Activated B cell treated with CpG ODN at 0.5 μM for 24 hours (primary cell): ENCODE results near the gene ROCK2. TPM values are rescaled to one million over a fixed set of nuclear protein-coding genes. Genes with fewer than 3 reads are reported as not detected.

Experiments
- ATAC-seq: fragments of 200-7000 bp; cut with Tn5 transposase; one replicate; pipeline ENCODE4 v1.10.0; 2021; ENCODE audit warnings: low read depth, mild to moderate bottlenecking, moderate library complexity
- CTCF ChIA-PET: fragments of 350-600 bp; sonication (Branson Sonifier 250); formaldehyde crosslinking; loops from one replicate; lab custom pipeline; 2021; ENCODE audit warnings: antibody characterized with exemption; lab: Charles Lee
- POLR2A ChIA-PET: fragments of 350-600 bp; sonication (Branson Sonifier 250); formaldehyde crosslinking; loops from one replicate; lab custom pipeline; 2021; ENCODE audit warnings: antibody characterized with exemption; lab: Charles Lee
- DNase-seq: peaks from one replicate; pipeline ENCODE4 v3.0.0; 2022
- H3K27ac Mint-ChIP-seq: one replicate; pipeline ENCODE4 v1.8.0; 2020; ENCODE audit warnings: mixed read lengths
- H3K27me3 Mint-ChIP-seq: one replicate; pipeline ENCODE4 v1.8.0; 2021; ENCODE audit warnings: mixed read lengths
- H3K36me3 Mint-ChIP-seq: one replicate; pipeline ENCODE4 v1.8.0; 2021; ENCODE audit warnings: low read depth, mixed read lengths
- H3K4me1 Mint-ChIP-seq: one replicate; pipeline ENCODE4 v1.8.0; 2021; ENCODE audit warnings: mixed read lengths
- H3K4me3 Mint-ChIP-seq: one replicate; pipeline ENCODE4 v1.8.0; 2020; ENCODE audit warnings: mild to moderate bottlenecking, mixed read lengths
- H3K9me3 Mint-ChIP-seq: one replicate; pipeline ENCODE4 v1.8.0; 2020; ENCODE audit warnings: mixed read lengths
- intact Hi-C: fragments of 100-400 bp; cut with micrococcal nuclease; formaldehyde crosslinking; loops from one replicate; pipeline ENCODE4 v1.15.1; 2024
- total RNA-seq: library from RNA; stranded (reverse); gene quantifications from 2 replicates; pipeline ENCODE4 v1.2.3, GENCODE V29; 2022
- TF ChIP-seq, protein P1 (sequence below): fragments of 200-600 bp; IDR thresholded peaks from one replicate; pipeline ENCODE4 v1.8.0; 2022; ENCODE audit warnings: antibody characterized with exemption, mild to moderate bottlenecking

ROCK2 gene
- total RNA-seq, 1 donor from 2014 or later: 18.8 TPM

DNA sequence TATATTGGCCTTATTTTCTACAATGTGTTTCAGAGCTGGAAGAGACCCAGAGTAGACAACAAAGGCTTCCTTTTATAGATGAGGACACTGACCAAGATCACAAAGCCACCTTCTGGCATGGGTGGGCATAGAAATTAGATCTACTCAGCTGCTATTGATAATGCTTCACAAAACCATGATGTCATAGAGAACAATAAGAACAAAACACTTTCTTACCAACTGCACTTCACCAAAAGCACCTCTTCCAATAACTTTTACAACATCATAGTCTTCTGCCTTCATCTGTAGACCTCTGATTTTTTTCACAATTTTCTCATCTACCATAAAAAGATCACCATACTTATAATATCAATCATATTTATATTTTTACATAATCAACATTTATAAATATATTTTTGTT is 58.1 kb downstream of the ROCK2 start:
- ATAC-seq (no peak), DNase-seq (no peak)
- TF ChIP-seq, protein P1, sequence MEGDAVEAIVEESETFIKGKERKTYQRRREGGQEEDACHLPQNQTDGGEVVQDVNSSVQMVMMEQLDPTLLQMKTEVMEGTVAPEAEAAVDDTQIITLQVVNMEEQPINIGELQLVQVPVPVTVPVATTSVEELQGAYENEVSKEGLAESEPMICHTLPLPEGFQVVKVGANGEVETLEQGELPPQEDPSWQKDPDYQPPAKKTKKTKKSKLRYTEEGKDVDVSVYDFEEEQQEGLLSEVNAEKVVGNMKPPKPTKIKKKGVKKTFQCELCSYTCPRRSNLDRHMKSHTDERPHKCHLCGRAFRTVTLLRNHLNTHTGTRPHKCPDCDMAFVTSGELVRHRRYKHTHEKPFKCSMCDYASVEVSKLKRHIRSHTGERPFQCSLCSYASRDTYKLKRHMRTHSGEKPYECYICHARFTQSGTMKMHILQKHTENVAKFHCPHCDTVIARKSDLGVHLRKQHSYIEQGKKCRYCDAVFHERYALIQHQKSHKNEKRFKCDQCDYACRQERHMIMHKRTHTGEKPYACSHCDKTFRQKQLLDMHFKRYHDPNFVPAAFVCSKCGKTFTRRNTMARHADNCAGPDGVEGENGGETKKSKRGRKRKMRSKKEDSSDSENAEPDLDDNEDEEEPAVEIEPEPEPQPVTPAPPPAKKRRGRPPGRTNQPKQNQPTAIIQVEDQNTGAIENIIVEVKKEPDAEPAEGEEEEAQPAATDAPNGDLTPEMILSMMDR: no peak
- ChIA-PET POLR2A (no interaction called here), CTCF (no interaction called here)
- Mint-ChIP-seq H3K9me3 (peaks cover 7% of the 10 kb centered on the region), H3K4me1 (peaks cover 15% of the 10 kb centered on the region), H3K4me3 (no peak overlapping the region), H3K27ac (no peak overlapping the region), H3K36me3 (peaks cover 40% of the 10 kb centered on the region), H3K27me3 (no peaks in the 10 kb centered on the region)
- intact Hi-C loops: no loop called here

DNA sequence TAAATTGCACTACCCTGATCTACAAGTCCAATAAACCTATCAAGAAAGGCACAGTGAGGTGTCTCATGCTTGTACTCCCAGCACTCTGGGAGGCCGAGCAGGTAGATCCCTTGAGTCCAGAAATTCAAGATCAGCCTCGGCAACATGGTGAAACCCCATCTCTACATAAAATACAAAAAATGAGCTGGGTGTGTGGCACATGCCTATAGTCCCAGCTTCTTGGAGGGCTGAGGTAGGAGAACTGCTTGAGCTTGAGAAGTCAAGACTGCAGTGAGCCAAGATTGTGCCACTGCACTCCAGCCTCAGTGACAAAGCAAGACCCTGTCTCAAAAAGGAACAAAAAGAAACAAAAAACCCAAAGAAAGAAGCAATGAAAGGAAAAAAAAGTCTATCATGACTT is 58.9 kb downstream of the ROCK2 start:
- intact Hi-C loops: no loop called here
- no peaks in the 10 kb centered on the region for H3K27me3 Mint-ChIP-seq
- no peak for ATAC-seq
- ChIA-PET POLR2A (interaction anchor here (0.7 kb wide), 1 partner anchor 180 kb away, joined by 3 read pairs; no protein-coding TSS in a partner anchor), CTCF (no interaction called here)
- H3K27ac Mint-ChIP-seq: no peak overlapping the region
- TF ChIP-seq, protein P1: no peak
- no peak overlapping the region for H3K4me3 Mint-ChIP-seq
- peaks cover 46% of the 10 kb centered on the region for H3K36me3 Mint-ChIP-seq
- peaks cover 7% of the 10 kb centered on the region for H3K9me3 Mint-ChIP-seq
- DNase-seq: no peak
- H3K4me1 Mint-ChIP-seq: peaks cover 18% of the 10 kb centered on the region

DNA sequence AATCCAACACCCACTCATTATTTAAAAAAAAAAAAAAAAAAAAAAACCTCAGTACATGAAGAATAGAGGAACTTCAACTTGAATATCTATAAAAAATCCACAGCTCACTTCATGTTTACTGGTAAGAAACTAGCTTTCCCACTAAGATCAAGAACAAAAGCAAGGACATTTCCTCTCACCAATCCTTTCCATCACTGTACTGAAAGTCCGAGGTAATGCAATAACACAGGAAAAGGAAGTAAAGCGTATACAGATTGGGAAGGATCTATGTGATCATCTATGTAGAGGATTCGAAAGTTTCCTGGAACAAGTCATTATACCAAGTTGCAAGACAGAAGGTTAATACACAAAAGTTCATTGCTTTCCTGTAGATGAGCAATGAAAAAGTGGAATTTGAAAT is 63.2 kb downstream of the ROCK2 start:
- TF ChIP-seq, protein P1: no peak
- Mint-ChIP-seq H3K27ac (no peak overlapping the region), H3K36me3 (peaks cover 64% of the 10 kb centered on the region), H3K4me3 (no peak overlapping the region), H3K4me1 (peaks cover 17% of the 10 kb centered on the region), H3K9me3 (peaks cover 10% of the 10 kb centered on the region), H3K27me3 (no peaks in the 10 kb centered on the region)
- DNase-seq (no peak), ATAC-seq (no peak)
- ChIA-PET POLR2A (no interaction called here), CTCF (no interaction called here)
- intact Hi-C loops: no loop called here

DNA sequence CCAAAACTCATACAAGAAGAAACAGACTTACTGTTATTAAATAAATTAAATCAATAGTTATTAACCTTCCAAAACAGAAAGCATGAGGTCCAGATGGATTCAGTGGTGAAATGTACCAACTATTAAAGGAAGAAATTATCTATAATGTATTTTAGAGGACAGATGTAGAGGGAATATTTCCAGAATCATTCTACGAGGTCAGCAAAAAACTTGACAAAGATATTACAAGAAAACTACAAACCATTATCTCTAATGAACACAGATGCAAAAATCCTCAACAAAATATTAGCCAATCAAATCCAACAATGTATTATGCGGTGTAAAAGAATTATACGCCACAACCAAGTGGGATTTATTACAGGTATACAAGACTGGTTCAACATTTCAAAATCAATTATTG is 63.7 kb downstream of the ROCK2 start:
- H3K36me3 Mint-ChIP-seq: peaks cover 62% of the 10 kb centered on the region
- H3K27ac Mint-ChIP-seq: no peak overlapping the region

GRCh38 chr2:11279398-11279797 is 65.0 kb downstream of the ROCK2 start:
- H3K9me3 Mint-ChIP-seq: peaks cover 7% of the 10 kb centered on the region
- ATAC-seq: no peak
- CTCF ChIA-PET: no interaction called here
- no peak overlapping the region for H3K27ac Mint-ChIP-seq
- H3K4me3 Mint-ChIP-seq: no peak overlapping the region
- H3K36me3 Mint-ChIP-seq: peaks cover 50% of the 10 kb centered on the region
- TF ChIP-seq, protein P1: no peak
- POLR2A ChIA-PET: no interaction called here
- no peak for DNase-seq
- intact Hi-C loops: no loop called here
- H3K27me3 Mint-ChIP-seq: no peaks in the 10 kb centered on the region
- H3K4me1 Mint-ChIP-seq: peaks cover 28% of the 10 kb centered on the region

More for the DNA sequence above, 63.7 kb downstream of the ROCK2 start:
- ChIA-PET POLR2A (no interaction called here), CTCF (no interaction called here)
- ATAC-seq: no peak
- H3K9me3 Mint-ChIP-seq: peaks cover 10% of the 10 kb centered on the region
- no peak for DNase-seq
- no peaks in the 10 kb centered on the region for H3K27me3 Mint-ChIP-seq
- intact Hi-C loops: no loop called here
- no peak overlapping the region for H3K4me3 Mint-ChIP-seq
- TF ChIP-seq, protein P1: no peak
- H3K4me1 Mint-ChIP-seq: peaks cover 22% of the 10 kb centered on the region
